IMR-90 (cell line): Measurements from ENCODE around the gene PPM1L. TPM values are rescaled to one million over a fixed set of nuclear protein-coding genes. Genes with fewer than 3 reads are reported as not detected.

ENCODE experiments used
- ATAC-seq: fragments of 200-7000 bp; cut with Tn5 transposase; 2 replicates; pipeline ENCODE4 v1.9.1; 2020; ENCODE audit warnings: low read depth, mild to moderate bottlenecking, moderate library complexity
- BruUV-seq: library from RNA; stranded (reverse); fragments of 400-500 nt; replicated peaks from 2 replicates; lab custom pipeline; 2021; lab: Mats Ljungman, UMichigan
- CTCF ChIA-PET: fragments of 300-600 bp; formaldehyde crosslinking; extraction: SDS; loops from one replicate; lab custom pipeline; 2021; ENCODE audit warnings: antibody characterized with exemption; lab: Yijun Ruan, JAX
- POLR2A ChIA-PET: fragments of 300-600 bp; sonication (Branson Sonifier 250); formaldehyde crosslinking; loops from one replicate; lab custom pipeline; 2022; ENCODE audit warnings: antibody characterized with exemption; ENCODE audit not compliant: unreplicated experiment; lab: Charles Lee
- DNase-seq: peaks from one replicate; pipeline ENCODE4 v3.0.0; 2013
- H2AFZ ChIP-seq: replicated peaks from 2 replicates; pipeline ENCODE3; 2013; ENCODE audit warnings: low read length, mild to moderate bottlenecking; ENCODE audit not compliant: poor library complexity
- H2AK5ac ChIP-seq: 2 replicates; pipeline ENCODE4 v1.6.1; 2013; ENCODE audit warnings: low read depth, low read length, inconsistent platforms
- H2AK9ac ChIP-seq: replicated peaks from 2 replicates; pipeline ENCODE3; 2013; ENCODE audit warnings: mild to moderate bottlenecking, low read depth, low read length, moderate library complexity; ENCODE audit not compliant: poor library complexity
- H2BK120ac ChIP-seq: 2 replicates; pipeline ENCODE4 v1.6.1; 2013; ENCODE audit warnings: low read depth, low read length, inconsistent platforms
- H2BK15ac ChIP-seq: 3 replicates; pipeline ENCODE4 v1.6.1; 2013; ENCODE audit warnings: low read depth, low read length, inconsistent platforms
- H2BK20ac ChIP-seq: 2 replicates; pipeline ENCODE4 v1.6.1; 2013; ENCODE audit warnings: low read depth, mild to moderate bottlenecking, inconsistent platforms, low read length, moderate library complexity
- H2BK5ac ChIP-seq: 2 replicates; pipeline ENCODE4 v1.6.1; 2013; ENCODE audit warnings: mild to moderate bottlenecking, low read depth, low read length, inconsistent platforms; ENCODE audit not compliant: poor library complexity, severe bottlenecking
- H3K14ac ChIP-seq: replicated peaks from 2 replicates; pipeline ENCODE4 v1.6.1; 2013; ENCODE audit warnings: low read depth, low read length, inconsistent platforms
- H3K18ac ChIP-seq: 2 replicates; pipeline ENCODE4 v1.6.1; 2013; ENCODE audit warnings: low read depth, low read length, control low read depth
- H3K23ac ChIP-seq: 2 replicates; pipeline ENCODE4 v1.6.1; 2013; ENCODE audit warnings: low read depth, low read length, inconsistent platforms
- H3K27ac ChIP-seq: 2 replicates; pipeline ENCODE4 v1.5.1; 2013; ENCODE audit warnings: mild to moderate bottlenecking, control low read depth, low read length; ENCODE audit not compliant: insufficient read depth
- H3K27me3 ChIP-seq: 2 replicates; pipeline ENCODE4 v1.6.1; 2013; ENCODE audit warnings: low read length; ENCODE audit not compliant: control insufficient read depth, insufficient read depth
- H3K36me3 ChIP-seq: 2 replicates; pipeline ENCODE4 v1.6.1; 2013; ENCODE audit warnings: low read length, mixed read lengths; ENCODE audit not compliant: control insufficient read depth, insufficient read depth
- H3K4ac ChIP-seq: 2 replicates; pipeline ENCODE4 v1.6.1; 2013; ENCODE audit warnings: low read depth, low read length, inconsistent platforms
- H3K4me1 ChIP-seq: 2 replicates; pipeline ENCODE4 v1.6.1; 2013; ENCODE audit warnings: low read length, mixed read lengths; ENCODE audit not compliant: control insufficient read depth, insufficient read depth
- H3K4me2 ChIP-seq: 2 replicates; pipeline ENCODE4 v1.6.1; 2013; ENCODE audit warnings: low read depth, mild to moderate bottlenecking, control low read depth, low read length, moderate library complexity
- H3K4me3 ChIP-seq: 2 replicates; pipeline ENCODE4 v1.5.1; 2013; ENCODE audit warnings: low read depth, mild to moderate bottlenecking, control low read depth, low read length, moderate library complexity; ENCODE audit not compliant: insufficient read depth
- H3K56ac ChIP-seq: 2 replicates; pipeline ENCODE4 v1.6.1; 2013; ENCODE audit warnings: low read length, inconsistent platforms; ENCODE audit not compliant: insufficient read depth; ENCODE audit errors: extremely low read depth
- H3K79me1 ChIP-seq, 2 experiments: 2 replicates each; pipeline ENCODE4 v1.6.1; 2013; ENCODE audit warnings: low read length in 2 of 2, inconsistent platforms in 1 of 2, low read depth in 1 of 2
- H3K9ac ChIP-seq: 2 replicates; pipeline ENCODE4 v1.6.1; 2013; ENCODE audit warnings: low read depth, low read length, control low read depth
- H3K9me1 ChIP-seq: 2 replicates; pipeline ENCODE4 v1.6.1; 2013; ENCODE audit warnings: low read length, inconsistent platforms; ENCODE audit not compliant: insufficient read depth
- H3K9me3 ChIP-seq: 2 replicates; pipeline ENCODE4 v1.6.1; 2013; ENCODE audit warnings: low read length; ENCODE audit not compliant: control insufficient read depth, insufficient read depth
- H4K20me1 ChIP-seq: 2 replicates; pipeline ENCODE4 v1.6.1; 2013; ENCODE audit warnings: low read length, inconsistent platforms; ENCODE audit not compliant: insufficient read depth
- H4K5ac ChIP-seq: 2 replicates; pipeline ENCODE4 v1.6.1; 2013; ENCODE audit warnings: mild to moderate bottlenecking, low read depth, low read length, control low read depth
- H4K8ac ChIP-seq, 2 experiments: 2 replicates each; pipeline ENCODE4 v1.6.1; 2013; ENCODE audit warnings: low read depth in 2 of 2, low read length in 2 of 2, control low read depth in 1 of 2, inconsistent platforms in 1 of 2
- H4K91ac ChIP-seq: 2 replicates; pipeline ENCODE4 v1.6.1; 2013; ENCODE audit warnings: low read depth, low read length, inconsistent platforms; ENCODE audit not compliant: insufficient read depth
- SMC3 ChIP-seq: fragments of 150-350 bp; IDR thresholded peaks from 2 replicates; pipeline ENCODE4 v1.6.1; 2016; ENCODE audit warnings: low read depth, mild to moderate bottlenecking, antibody characterized with exemption, low read length, moderate library complexity
- WGBS, 2 experiments: methylation state at CpG; one replicate each; pipeline versions ENCODE4 v1.1.5 to v1.1.7; 2013; ENCODE audit warnings: missing lambda C conversion rate in 2 of 2; ENCODE audit not compliant: insufficient read length in 1 of 2; ENCODE audit errors: extremely low coverage in 2 of 2; 5-methylcytosine and 5-hydroxymethylcytosine counted together
- dilution Hi-C: fragments of 300-500 bp; cut with HindIII; formaldehyde crosslinking; loops from one replicate; pipeline ENCODE4 v1.14.3; 2018; ENCODE audit warnings: low sequenced_read_pairs; ENCODE audit not compliant: unreplicated experiment
- in situ Hi-C: fragments of 300-500 bp; cut with MboI; formaldehyde crosslinking; loops from 3 replicates; pipeline ENCODE4 v1.14.3; 2019; ENCODE audit warnings: low sequenced_read_pairs, inconsistent platforms, mixed read lengths
- intact Hi-C: fragments of 100-400 bp; cut with micrococcal nuclease; formaldehyde crosslinking; loops from 2 replicates; pipeline ENCODE4 v1.10.0; 2022
- polyA plus RNA-seq, 3 experiments: library from polyadenylated mRNA; depleted of rRNA; stranded (reverse); fragments of >200 nt; gene quantifications; 2 replicates each; pipeline ENCODE4 v1.2.3, GENCODE V29; 2012; ENCODE audit warnings: low replicate concordance in 1 of 3
- total RNA-seq: library from RNA; depleted of rRNA; stranded (reverse); fragments of >200 nt; gene quantifications from 2 replicates; pipeline ENCODE4 v1.2.3, GENCODE V29; 2012

Gene PPM1L
- total and polyA plus RNA-seq, 2 of the 4 experiments (the other 2 are of a cell fraction) = 0.14 to 0.18 TPM

- no peak overlapping the region for H2AK5ac ChIP-seq
- no peak for TF ChIP-seq SMC3
- WGBS, 2 experiments = 8% methylated on average over 2 of the region's 2 CpGs; no CpG with 5 or more reads in 1 of the 2 experiments
- H3K9me3 ChIP-seq = no peaks in the 10 kb centered on the region
- H4K8ac ChIP-seq = no peak overlapping the region
- H3K4me2 ChIP-seq = no peak overlapping the region
- no peak overlapping the region for H3K23ac ChIP-seq
- H4K20me1 ChIP-seq = no peaks in the 10 kb centered on the region
- no peak overlapping the region for H3K14ac ChIP-seq
- no peaks in the 10 kb centered on the region for H3K4me1 ChIP-seq
- no peak overlapping the region for H3K4ac ChIP-seq
- no peak overlapping the region for H3K27ac ChIP-seq
- BruUV-seq = no TSS peak
- no peak overlapping the region for H2BK120ac ChIP-seq
- intact Hi-C loops = no loop called here
- DNase-seq = peak; percentile 0
- H3K9ac ChIP-seq = no peak overlapping the region
- ChIA-PET CTCF (interaction anchor here (0.6 kb wide), 1 partner anchor 14 kb away, joined by 4 read pairs; no protein-coding TSS in a partner anchor), POLR2A (no interaction called here)
- H3K4me3 ChIP-seq = no peak overlapping the region
- dilution Hi-C loops = no loop called here
- no peak for ATAC-seq
- no peak overlapping the region for H2AFZ ChIP-seq
- H4K91ac ChIP-seq = no peak overlapping the region
- no peaks in the 10 kb centered on the region for H3K36me3 ChIP-seq
- no peak overlapping the region for H2BK20ac ChIP-seq
- H3K27me3 ChIP-seq = no peaks in the 10 kb centered on the region
- no peak overlapping the region for H4K5ac ChIP-seq
- no peak overlapping the region for H3K18ac ChIP-seq
- no peak overlapping the region for H2AK9ac ChIP-seq
- no peak overlapping the region for H2BK5ac ChIP-seq
- no peaks in the 10 kb centered on the region for H3K79me1 ChIP-seq
- in situ Hi-C loops = no loop called here
- no peaks in the 10 kb centered on the region for H3K9me1 ChIP-seq
- H2BK15ac ChIP-seq = no peak overlapping the region
- H3K56ac ChIP-seq = no peak overlapping the region
Measured at GRCh38 chr3:160968761-160969160, 212.7 kb downstream of the PPM1L start.
